Measurements from ENCODE around the gene EEA1. TPM values are rescaled to one million over a fixed set of nuclear protein-coding genes. Genes with fewer than 3 reads are reported as not detected.

Gene EEA1
- total RNA-seq, 4 donors from 2014 or later = 11.6 to 25.4 (median 21.7) TPM

DNA sequence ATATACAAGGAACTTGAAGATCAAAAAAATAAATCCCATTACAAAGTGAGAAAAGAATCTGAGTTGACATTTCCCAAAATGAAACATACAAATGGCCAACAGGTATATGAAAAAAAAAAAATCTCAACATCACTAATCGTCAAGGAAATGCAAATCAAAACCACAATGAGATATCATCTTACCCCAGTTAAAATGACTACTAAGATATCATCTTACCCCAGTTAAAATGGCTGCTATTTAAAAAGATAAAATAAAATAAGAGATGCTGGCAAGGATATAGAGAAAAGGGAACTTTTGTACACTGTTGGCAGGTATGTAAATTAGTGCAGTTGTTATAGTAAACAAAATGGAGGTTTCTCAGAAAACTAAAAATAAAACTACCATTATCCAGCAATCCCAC lies 181.9 kb downstream of the EEA1 start:
- WGBS, 2 donors (ENCODE audit: low coverage in 1 of 2) = 33 to 60% methylated on average over 1 of the region's 1 CpG
- in situ Hi-C loops (cut with MboI; ENCODE audit: low pct_ligation_motif_present in 1 of 4, low pct_unique_long_range_greater_than_20kb in 1 of 4, low sequenced_read_pairs in 3 of 4) = no loop called here
- Histone ChIP-seq H3K4me3 (no peak overlapping the region), H3K9me3 (no peaks in the 10 kb centered on the region), H3K27ac (no peak overlapping the region), H3K27me3 (no peaks in the 10 kb centered on the region), H3K4me1 (no peaks in the 10 kb centered on the region), H3K36me3 (no peaks in the 10 kb centered on the region)
- intact Hi-C loops (cut with DNase I; ENCODE audit: low total_unique reads) = no loop called here
- DNase-seq = no peak
- TF ChIP-seq EP300 (IDR thresholded peaks at IDR 0.05; ENCODE audit: low read depth) (no peak), CTCF (IDR thresholded peaks at IDR 0.05) (no peak), POLR2AphosphoS5 (IDR thresholded peaks at IDR 0.05) (no peak), POLR2A (IDR thresholded peaks at IDR 0.05) (no peak)

GRCh38 chr12:92745856-92746550 lies 183.1 kb downstream of the EEA1 start:
- Histone ChIP-seq H3K4me3 (no peak overlapping the region), H3K4me1 (no peaks in the 10 kb centered on the region), H3K36me3 (no peaks in the 10 kb centered on the region), H3K9me3 (no peaks in the 10 kb centered on the region), H3K27me3 (no peaks in the 10 kb centered on the region), H3K27ac (peak overlapping the region in 3 of 4 donors; percentile 15 to 41 (median 33))
- no peak for TF ChIP-seq POLR2A (IDR thresholded peaks at IDR 0.05)
- TF ChIP-seq EP300 (IDR thresholded peaks at IDR 0.05; ENCODE audit: low read depth) = no peak
- TF ChIP-seq POLR2AphosphoS5 (IDR thresholded peaks at IDR 0.05) = no peak
- no peak for TF ChIP-seq CTCF (IDR thresholded peaks at IDR 0.05)
- WGBS, 2 donors (ENCODE audit: low coverage in 1 of 2) = 87 to 91% methylated on average over 1 to 4 of the region's 4 CpGs
- DNase-seq = peak; percentile 29
- intact Hi-C loops (cut with DNase I; ENCODE audit: low total_unique reads) = no loop called here
- in situ Hi-C loops (cut with MboI; ENCODE audit: low pct_ligation_motif_present in 1 of 4, low pct_unique_long_range_greater_than_20kb in 1 of 4, low sequenced_read_pairs in 3 of 4) = no loop called here

DNA sequence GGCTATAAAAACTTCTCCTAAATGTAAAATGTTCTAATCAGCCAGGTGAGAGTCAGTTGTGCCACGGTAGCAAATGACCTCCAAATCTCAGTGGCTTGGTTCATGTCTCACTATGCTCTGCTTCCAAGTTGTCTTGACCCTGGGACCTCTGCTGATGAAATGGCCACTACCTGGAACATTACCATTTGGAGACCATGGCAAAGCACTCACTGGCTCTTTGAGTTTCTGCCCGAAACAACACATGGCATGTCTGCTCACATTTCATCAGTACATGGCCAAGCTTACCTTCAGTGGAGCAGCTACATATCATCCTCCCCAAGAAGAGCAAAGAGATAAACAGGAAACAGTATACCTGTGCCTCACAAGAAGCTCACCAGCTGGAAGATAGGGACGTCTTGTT lies 186.1 kb downstream of the EEA1 start:
- Histone ChIP-seq H3K27ac (no peak overlapping the region), H3K27me3 (no peaks in the 10 kb centered on the region), H3K4me1 (no peaks in the 10 kb centered on the region), H3K9me3 (no peaks in the 10 kb centered on the region), H3K4me3 (no peak overlapping the region), H3K36me3 (no peaks in the 10 kb centered on the region)
- in situ Hi-C loops (cut with MboI; ENCODE audit: low pct_ligation_motif_present in 1 of 4, low pct_unique_long_range_greater_than_20kb in 1 of 4, low sequenced_read_pairs in 3 of 4) (no loop called here), intact Hi-C loops (cut with DNase I; ENCODE audit: low total_unique reads) (no loop called here)
- TF ChIP-seq POLR2AphosphoS5 (IDR thresholded peaks at IDR 0.05) (no peak), EP300 (IDR thresholded peaks at IDR 0.05; ENCODE audit: low read depth) (no peak), CTCF (IDR thresholded peaks at IDR 0.05) (no peak), POLR2A (IDR thresholded peaks at IDR 0.05) (no peak)
- WGBS, 2 donors (ENCODE audit: low coverage in 1 of 2) = 91% methylated on average over 3 of the region's 3 CpGs; no CpG with 5 or more reads in 1 of the 2 donors
- DNase-seq = no peak

GRCh38 chr12:92740411-92740810 lies 188.7 kb downstream of the EEA1 start:
- Histone ChIP-seq H3K4me3 (no peak overlapping the region), H3K4me1 (peaks cover 0 to 3% (median 0%) of the 10 kb centered on the region in 4 donors), H3K27me3 (no peaks in the 10 kb centered on the region), H3K27ac (no peak overlapping the region), H3K36me3 (no peaks in the 10 kb centered on the region), H3K9me3 (no peaks in the 10 kb centered on the region)
- in situ Hi-C loops (cut with MboI; ENCODE audit: low pct_ligation_motif_present in 1 of 4, low pct_unique_long_range_greater_than_20kb in 1 of 4, low sequenced_read_pairs in 3 of 4) = no loop called here
- TF ChIP-seq EP300 (IDR thresholded peaks at IDR 0.05; ENCODE audit: low read depth) (no peak), POLR2AphosphoS5 (IDR thresholded peaks at IDR 0.05) (no peak)
- DNase-seq = no peak
- intact Hi-C loops (cut with DNase I; ENCODE audit: low total_unique reads) = no loop called here

GRCh38 chr12:92739113-92739512 lies 190.0 kb downstream of the EEA1 start:
- TF ChIP-seq EP300 (IDR thresholded peaks at IDR 0.05; ENCODE audit: low read depth) (no peak), POLR2AphosphoS5 (IDR thresholded peaks at IDR 0.05) (no peak), CTCF (IDR thresholded peaks at IDR 0.05) (no peak), POLR2A (IDR thresholded peaks at IDR 0.05) (no peak)
- no peaks in the 10 kb centered on the region for H3K27me3 ChIP-seq
- DNase-seq = no peak
- WGBS, 2 donors (ENCODE audit: low coverage in 1 of 2) = 85% methylated on average over 4 of the region's 4 CpGs; no CpG with 5 or more reads in 1 of the 2 donors
- no peaks in the 10 kb centered on the region for H3K9me3 ChIP-seq
- H3K27ac ChIP-seq = no peak overlapping the region
- H3K4me3 ChIP-seq = no peak overlapping the region
- H3K4me1 ChIP-seq = peaks cover 0 to 7% (median 0%) of the 10 kb centered on the region in 4 donors
- in situ Hi-C loops (cut with MboI; ENCODE audit: low pct_ligation_motif_present in 1 of 4, low pct_unique_long_range_greater_than_20kb in 1 of 4, low sequenced_read_pairs in 3 of 4) (no loop called here), intact Hi-C loops (cut with DNase I; ENCODE audit: low total_unique reads) (no loop called here)
- no peaks in the 10 kb centered on the region for H3K36me3 ChIP-seq

Measured in transverse colon (tissue), 4 donors.